AG10803 (cell line): ENCODE results near the gene TAPT1.

ENCODE experiments used
- DNase-seq: peaks from one replicate; pipeline ENCODE4 v3.0.0; 2010; ENCODE audit warnings: low read depth
- H3K4me3 ChIP-seq: 2 replicates; pipeline ENCODE4 v1.5.1; 2011; ENCODE audit warnings: mild to moderate bottlenecking, low read length, control low read depth
- CTCF ChIP-seq: conservative IDR thresholded peaks from 2 replicates; pipeline ENCODE4 v1.5.1; 2011; ENCODE audit warnings: mild to moderate bottlenecking, low read length, control low read depth, inconsistent platforms

TAPT1 gene

GRCh38 chr4:16265820-16266219, 39.5 kb upstream of the TAPT1 start:
- TF ChIP-seq CTCF = no peak
- DNase-seq = no peak
- H3K4me3 ChIP-seq = no peak overlapping the region

GRCh38 chr4:16264798-16265197, 38.5 kb upstream of the TAPT1 start:
- no peak overlapping the region for H3K4me3 ChIP-seq
- TF ChIP-seq CTCF = peak; percentile 69
- peak; percentile 55 for DNase-seq

GRCh38 chr4:16263056-16263455, 36.8 kb upstream of the TAPT1 start:
- no peak overlapping the region for H3K4me3 ChIP-seq
- TF ChIP-seq CTCF = no peak
- no peak for DNase-seq

- no peak for DNase-seq
- no peak for TF ChIP-seq CTCF
- no peak overlapping the region for H3K4me3 ChIP-seq
Observed at GRCh38 chr4:16262188-16262587, 35.9 kb upstream of the TAPT1 start.

GRCh38 chr4:16261313-16261878, 35.1 kb upstream of the TAPT1 start:
- no peak for DNase-seq
- no peak for TF ChIP-seq CTCF

GRCh38 chr4:16259889-16260246, 33.6 kb upstream of the TAPT1 start:
- peak; percentile 28 for DNase-seq
- H3K4me3 ChIP-seq = no peak overlapping the region
- TF ChIP-seq CTCF = no peak

More at GRCh38 chr4:16261313-16261878, 35.1 kb upstream of the TAPT1 start:
- H3K4me3 ChIP-seq = no peak overlapping the region

GRCh38 chr4:16259241-16259888, 33.1 kb upstream of the TAPT1 start:
- no peak for TF ChIP-seq CTCF
- no peak overlapping the region for H3K4me3 ChIP-seq
- no peak for DNase-seq
